ENCODE measurements around the gene SGSM2.

The SGSM2 gene

GRCh38 chr17:2369551-2370210 is 32.4 kb downstream of the SGSM2 start:
- DNase-seq: no peak

- no peak for DNase-seq
These were observed 32.9 kb downstream of the SGSM2 start for GRCh38 chr17:2370211-2370589.

GRCh38 chr17:2371183-2372130 is 34.2 kb downstream of the SGSM2 start:
- DNase-seq: no peak

GRCh38 chr17:2372180-2372579 is 34.9 kb downstream of the SGSM2 start:
- DNase-seq: no peak

- no peak for DNase-seq
These were observed 35.4 kb downstream of the SGSM2 start for GRCh38 chr17:2372681-2373080.

GRCh38 chr17:2373179-2373578 is 35.9 kb downstream of the SGSM2 start:
- DNase-seq: no peak

- no peak for DNase-seq
These were observed 37.4 kb downstream of the SGSM2 start for GRCh38 chr17:2374549-2375285.

GRCh38 chr17:2375406-2375805 is 38.1 kb downstream of the SGSM2 start:
- no peak for DNase-seq

GRCh38 chr17:2376107-2376506 is 38.8 kb downstream of the SGSM2 start:
- no peak for DNase-seq

- DNase-seq: no peak
These were observed 40.4 kb downstream of the SGSM2 start for GRCh38 chr17:2377659-2378058.

GRCh38 chr17:2378905-2379304 is 41.6 kb downstream of the SGSM2 start:
- no peak for DNase-seq

GRCh38 chr17:2379489-2380225 is 42.4 kb downstream of the SGSM2 start:
- DNase-seq: no peak

- DNase-seq: no peak
These were observed 43.1 kb downstream of the SGSM2 start for GRCh38 chr17:2380226-2380922.

- DNase-seq: no peak
These were observed 43.8 kb downstream of the SGSM2 start for GRCh38 chr17:2380950-2381649.

GRCh38 chr17:2383628-2384167 is 46.4 kb downstream of the SGSM2 start:
- DNase-seq: no peak

- no peak for DNase-seq
These were observed 47.3 kb downstream of the SGSM2 start for GRCh38 chr17:2384439-2385127.

- no peak for DNase-seq
These were observed 48.2 kb downstream of the SGSM2 start for GRCh38 chr17:2385240-2386210.

GRCh38 chr17:2386400-2387085 is 49.2 kb downstream of the SGSM2 start:
- DNase-seq: no peak

All from NCI-H1930 (cell line).